BE2C (cell line): ENCODE results near the gene BHLHE23.

Experiments
- DNase-seq: peaks from one replicate; pipeline ENCODE4 v3.0.0-alpha.2; 2020
- H3K27me3 ChIP-seq: fragments of 250-450 bp; sonication (Bioruptor Pico); 2 replicates; pipeline ENCODE4 v1.5.1; 2020; ENCODE audit warnings: mild to moderate bottlenecking
- H3K36me3 ChIP-seq: fragments of 250-450 bp; sonication (Bioruptor Pico); 2 replicates; pipeline ENCODE4 v1.5.1; 2020; ENCODE audit warnings: mild to moderate bottlenecking
- H3K4me1 ChIP-seq: fragments of 250-450 bp; sonication (Bioruptor Pico); 2 replicates; pipeline ENCODE4 v1.5.1; 2020
- H3K4me3 ChIP-seq: 2 replicates; pipeline ENCODE4 v1.5.1; 2011; ENCODE audit warnings: low read depth, low read length
- H3K9me3 ChIP-seq: fragments of 250-450 bp; sonication (Bioruptor Pico); 2 replicates; pipeline ENCODE4 v1.5.1; 2020
- CTCF ChIP-seq: IDR thresholded peaks from 2 replicates; pipeline ENCODE4 v1.5.1; 2012; ENCODE audit warnings: mild to moderate bottlenecking, low read depth, low read length

BHLHE23 gene

GRCh38 chr20:63049191-63049518 lies 42.4 kb upstream of the BHLHE23 start:
- Histone ChIP-seq H3K36me3 (no peaks in the 10 kb centered on the region), H3K4me1 (peaks cover 10% of the 10 kb centered on the region), H3K4me3 (no peak overlapping the region), H3K27me3 (peaks cover 28% of the 10 kb centered on the region), H3K9me3 (no peaks in the 10 kb centered on the region; the same call in 1 of the 2 replicates)
- DNase-seq = no peak
- TF ChIP-seq CTCF = no peak

GRCh38 chr20:63048516-63049190 lies 41.9 kb upstream of the BHLHE23 start:
- no peak for DNase-seq

GRCh38 chr20:63047946-63048345 lies 41.2 kb upstream of the BHLHE23 start:
- peaks cover 9% of the 10 kb centered on the region for H3K4me1 ChIP-seq
- no peak for TF ChIP-seq CTCF
- H3K4me3 ChIP-seq = no peak overlapping the region
- peaks cover 35% of the 10 kb centered on the region for H3K27me3 ChIP-seq
- H3K36me3 ChIP-seq = no peaks in the 10 kb centered on the region
- no peaks in the 10 kb centered on the region; the same call in 1 of the 2 replicates for H3K9me3 ChIP-seq
- DNase-seq = no peak

More at GRCh38 chr20:63048516-63049190, 41.9 kb upstream of the BHLHE23 start:
- no peaks in the 10 kb centered on the region; the same call in 1 of the 2 replicates for H3K9me3 ChIP-seq
- H3K4me3 ChIP-seq = no peak overlapping the region
- no peaks in the 10 kb centered on the region for H3K36me3 ChIP-seq
- H3K27me3 ChIP-seq = peaks cover 28% of the 10 kb centered on the region
- peaks cover 10% of the 10 kb centered on the region for H3K4me1 ChIP-seq
- no peak for TF ChIP-seq CTCF

- peaks cover 2% of the 10 kb centered on the region for H3K4me1 ChIP-seq
- no peaks in the 10 kb centered on the region; the same call in 1 of the 2 replicates for H3K9me3 ChIP-seq
- DNase-seq = no peak
- peaks cover 42% of the 10 kb centered on the region for H3K27me3 ChIP-seq
- no peak for TF ChIP-seq CTCF
- no peaks in the 10 kb centered on the region for H3K36me3 ChIP-seq
- no peak overlapping the region for H3K4me3 ChIP-seq
These were observed 40.5 kb upstream of the BHLHE23 start for GRCh38 chr20:63047267-63047666.

GRCh38 chr20:63046841-63047240 lies 40.1 kb upstream of the BHLHE23 start:
- H3K4me1 ChIP-seq = no peaks in the 10 kb centered on the region
- no peak for TF ChIP-seq CTCF
- peaks cover 45% of the 10 kb centered on the region for H3K27me3 ChIP-seq
- no peak overlapping the region for H3K4me3 ChIP-seq
- H3K9me3 ChIP-seq = no peaks in the 10 kb centered on the region; the same call in 1 of the 2 replicates
- H3K36me3 ChIP-seq = no peaks in the 10 kb centered on the region
- no peak for DNase-seq

GRCh38 chr20:63045991-63046390 lies 39.2 kb upstream of the BHLHE23 start:
- no peaks in the 10 kb centered on the region for H3K36me3 ChIP-seq
- H3K4me3 ChIP-seq = no peak overlapping the region
- no peak for TF ChIP-seq CTCF
- peaks cover 53% of the 10 kb centered on the region for H3K27me3 ChIP-seq
- DNase-seq = no peak
- no peaks in the 10 kb centered on the region; the same call in 1 of the 2 replicates for H3K9me3 ChIP-seq
- no peaks in the 10 kb centered on the region for H3K4me1 ChIP-seq
